Stimulated activated naive B cell treated with anti-CD40 and anti-IgM and Interleukin-4, amounts not matched to agents 10 μg/mL and 1 μg/mL and 100 μg/mL, for 72 hours (primary cell): ENCODE measurements around the gene CSTPP1.
"Not testable (repeated sequence)": the region's sequence is repeated elsewhere in the genome, so short reads cannot be mapped to it uniquely, and the experiment has no call there.

ENCODE experiments used
- ATAC-seq, 2 donors: fragments of 150-1000 bp; cut with Tn5 transposase; replicated peaks; 2 replicates each; pipeline ENCODE4 v1.10.0; 2021; ENCODE audit warnings: moderate library complexity in 1 of 2
- DNase-seq: peaks from one replicate; pipeline ENCODE4 v3.0.0; 2021
- H3K27ac Mint-ChIP-seq: one replicate; pipeline ENCODE4 v1.8.0; 2022; ENCODE audit warnings: mild to moderate bottlenecking, mixed read lengths
- H3K27me3 Mint-ChIP-seq, 2 donors: one replicate each; pipeline ENCODE4 v1.8.0; 2022; ENCODE audit warnings: mixed read lengths in 2 of 2
- H3K36me3 Mint-ChIP-seq, 2 donors: one replicate each; pipeline ENCODE4 v1.8.0; 2022; ENCODE audit warnings: mixed read lengths in 2 of 2, mild to moderate bottlenecking in 1 of 2
- H3K4me1 Mint-ChIP-seq, 2 donors: one replicate each; pipeline ENCODE4 v1.8.0; 2022; ENCODE audit warnings: mixed read lengths in 2 of 2, mild to moderate bottlenecking in 1 of 2
- H3K4me3 Mint-ChIP-seq, 2 donors: one replicate each; pipeline ENCODE4 v1.8.0; 2022; ENCODE audit warnings: mild to moderate bottlenecking in 2 of 2, mixed read lengths in 2 of 2, moderate library complexity in 1 of 2
- H3K9me3 Mint-ChIP-seq, 2 donors: one replicate each; pipeline ENCODE4 v1.8.0; 2022; ENCODE audit warnings: mixed read lengths in 2 of 2, mild to moderate bottlenecking in 1 of 2

Gene CSTPP1

DNA sequence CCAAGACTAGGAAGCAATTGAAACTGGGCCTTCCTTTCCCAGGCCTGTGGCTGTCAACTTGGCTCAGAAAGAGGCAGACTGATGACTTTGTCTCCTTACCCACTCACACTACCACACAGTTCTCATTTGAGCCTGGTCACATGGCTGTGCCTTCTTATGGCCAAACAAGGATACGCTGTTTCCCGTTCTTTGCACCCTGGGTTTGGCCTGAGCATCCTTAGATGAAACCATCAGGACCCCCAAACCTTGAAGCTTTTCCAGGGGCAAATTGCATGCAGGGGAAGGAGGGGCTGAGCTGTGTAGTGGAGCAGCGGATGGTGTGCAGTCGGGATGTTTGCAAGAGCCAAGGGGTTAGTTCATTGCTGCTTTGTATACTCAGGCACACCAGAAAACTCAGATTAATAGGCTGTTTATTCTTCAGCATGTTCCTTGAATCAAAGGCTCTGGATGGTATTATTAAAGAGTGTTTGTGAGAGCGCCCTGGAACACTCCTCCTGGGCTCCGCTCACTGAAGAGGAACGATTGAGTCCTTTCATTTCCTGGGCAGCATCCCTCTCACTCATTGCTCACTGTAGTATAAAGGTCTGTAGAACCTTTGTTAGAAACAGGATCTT is 170.3 kb downstream of the CSTPP1 start:
- no peak for ATAC-seq
- no peak overlapping the region for H3K27ac Mint-ChIP-seq
- H3K4me3 Mint-ChIP-seq = no peak overlapping the region

DNA sequence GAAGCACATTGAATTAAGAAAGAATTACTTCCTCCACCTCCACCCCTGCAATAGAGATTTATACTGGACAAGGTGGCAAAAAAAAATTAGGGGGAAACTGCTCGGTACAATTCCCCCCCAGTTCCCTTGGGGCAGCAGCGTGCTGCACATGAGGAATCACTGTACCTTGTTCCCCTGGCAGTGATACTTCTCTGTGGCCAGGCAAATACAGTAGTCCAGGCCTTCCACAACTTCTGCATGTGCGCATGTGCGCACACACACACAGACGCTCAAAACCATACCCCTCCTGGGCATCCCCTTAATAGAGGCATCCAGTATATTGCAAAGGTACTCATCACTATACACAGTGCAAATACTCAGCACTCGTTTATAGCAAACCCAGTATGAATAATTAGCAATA is 171.2 kb downstream of the CSTPP1 start:
- H3K4me3 Mint-ChIP-seq = no peak overlapping the region

More for the DNA sequence above, 170.3 kb downstream of the CSTPP1 start:
- peaks cover 0 to 14% of the 10 kb centered on the region in 2 donors for H3K36me3 Mint-ChIP-seq
- no peaks in the 10 kb centered on the region for H3K9me3 Mint-ChIP-seq
- H3K4me1 Mint-ChIP-seq = peaks cover 20 to 31% of the 10 kb centered on the region in 2 donors
- no peak for DNase-seq
- H3K27me3 Mint-ChIP-seq = no peaks in the 10 kb centered on the region

DNA sequence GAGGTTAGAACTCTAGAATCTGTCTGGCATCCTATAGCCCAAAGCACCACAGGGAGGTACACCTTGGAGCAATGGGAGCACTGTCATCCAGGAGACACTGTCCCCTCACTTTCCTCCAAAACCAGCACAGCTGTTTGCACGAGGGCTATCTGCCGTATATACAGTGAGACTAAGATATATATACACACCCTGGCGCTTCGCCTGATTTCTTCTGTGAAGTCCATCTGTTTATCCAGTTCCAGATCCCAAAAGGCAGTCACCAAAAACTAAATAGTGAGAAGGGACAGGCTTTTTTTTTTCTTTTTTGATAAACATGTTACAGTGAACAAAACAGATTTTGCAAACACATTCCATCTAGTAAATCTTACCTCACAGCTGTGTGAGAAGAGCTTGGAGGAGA is 171.7 kb downstream of the CSTPP1 start:
- peaks cover 20 to 34% of the 10 kb centered on the region in 2 donors for H3K4me1 Mint-ChIP-seq
- H3K4me3 Mint-ChIP-seq = no peak overlapping the region
- no peak overlapping the region for H3K27ac Mint-ChIP-seq
- H3K27me3 Mint-ChIP-seq = no peaks in the 10 kb centered on the region
- no peak for ATAC-seq
- DNase-seq = no peak
- H3K36me3 Mint-ChIP-seq = peaks cover 0 to 14% of the 10 kb centered on the region in 2 donors
- H3K9me3 Mint-ChIP-seq = no peaks in the 10 kb centered on the region

More for the DNA sequence above, 171.2 kb downstream of the CSTPP1 start:
- Mint-ChIP-seq H3K4me1 (peaks cover 20 to 34% of the 10 kb centered on the region in 2 donors), H3K27me3 (no peaks in the 10 kb centered on the region), H3K9me3 (no peaks in the 10 kb centered on the region), H3K27ac (no peak overlapping the region), H3K36me3 (peaks cover 0 to 14% of the 10 kb centered on the region in 2 donors)
- ATAC-seq = peak; percentile 21 to 36
- peak; percentile 3 for DNase-seq

DNA sequence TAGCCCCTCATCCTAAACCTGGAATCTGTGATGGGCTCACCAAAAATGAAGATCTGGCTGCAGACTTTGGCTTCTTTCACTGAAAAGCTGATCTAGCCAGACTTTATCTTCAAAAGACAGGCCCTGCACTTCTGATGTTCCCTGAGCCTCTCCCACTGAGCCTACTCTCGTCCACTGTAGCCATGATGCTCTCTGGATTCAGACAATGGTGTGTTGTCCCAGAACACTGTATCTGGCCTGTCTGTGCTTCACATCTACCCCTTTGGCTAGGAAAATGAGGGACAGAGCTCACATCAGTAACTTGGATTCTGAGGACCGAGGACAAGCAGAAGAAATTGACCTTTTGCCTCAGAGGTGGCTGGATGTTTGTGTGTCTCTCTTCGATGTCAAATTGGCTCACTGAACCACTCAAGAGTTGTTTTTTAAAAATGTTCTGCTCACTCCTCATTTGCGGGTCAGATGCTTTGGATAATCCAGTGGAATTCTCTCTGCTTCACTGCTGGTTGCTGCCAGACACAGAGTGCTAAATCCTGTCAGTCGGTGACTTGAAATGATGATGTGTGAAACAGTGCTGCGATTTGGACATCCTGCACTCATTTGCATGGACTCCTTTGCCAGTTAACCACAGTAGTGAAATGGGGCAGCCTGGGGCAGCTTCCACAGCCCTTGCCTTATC is 172.6 kb downstream of the CSTPP1 start:
- no peak overlapping the region for H3K27ac Mint-ChIP-seq
- no peak overlapping the region for H3K4me3 Mint-ChIP-seq
- DNase-seq = no peak
- peaks cover 0 to 14% of the 10 kb centered on the region in 2 donors for H3K36me3 Mint-ChIP-seq
- no peaks in the 10 kb centered on the region for H3K27me3 Mint-ChIP-seq
- H3K9me3 Mint-ChIP-seq = no peaks in the 10 kb centered on the region
- ATAC-seq = no peak
- peaks cover 20 to 34% of the 10 kb centered on the region in 2 donors for H3K4me1 Mint-ChIP-seq

DNA sequence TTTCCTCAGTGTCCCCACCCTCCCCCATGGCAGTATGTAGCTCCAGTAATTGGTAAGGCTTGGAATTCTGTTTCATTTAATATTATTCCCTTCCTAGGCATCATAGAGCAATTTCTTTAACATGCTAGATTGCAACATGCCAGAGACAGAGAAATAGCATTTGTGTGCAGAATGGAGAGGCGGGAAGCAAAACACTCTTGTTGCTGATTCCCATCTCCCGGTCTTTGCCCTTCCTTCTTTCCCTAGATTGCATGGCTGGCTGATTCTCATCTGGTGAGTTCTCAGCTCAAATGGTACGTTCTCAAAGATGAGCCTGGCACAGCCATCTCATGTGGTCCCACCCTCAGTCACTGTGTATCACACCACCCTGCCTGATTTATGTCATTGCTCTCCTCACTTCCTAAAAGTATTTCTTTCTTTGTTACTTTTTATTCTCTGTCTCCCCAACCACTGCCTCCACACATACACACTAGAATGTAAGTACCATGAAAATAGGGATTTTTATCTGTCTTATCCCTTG is 173.2 kb downstream of the CSTPP1 start:
- no peak overlapping the region for H3K4me3 Mint-ChIP-seq
- no peaks in the 10 kb centered on the region for H3K27me3 Mint-ChIP-seq

DNA sequence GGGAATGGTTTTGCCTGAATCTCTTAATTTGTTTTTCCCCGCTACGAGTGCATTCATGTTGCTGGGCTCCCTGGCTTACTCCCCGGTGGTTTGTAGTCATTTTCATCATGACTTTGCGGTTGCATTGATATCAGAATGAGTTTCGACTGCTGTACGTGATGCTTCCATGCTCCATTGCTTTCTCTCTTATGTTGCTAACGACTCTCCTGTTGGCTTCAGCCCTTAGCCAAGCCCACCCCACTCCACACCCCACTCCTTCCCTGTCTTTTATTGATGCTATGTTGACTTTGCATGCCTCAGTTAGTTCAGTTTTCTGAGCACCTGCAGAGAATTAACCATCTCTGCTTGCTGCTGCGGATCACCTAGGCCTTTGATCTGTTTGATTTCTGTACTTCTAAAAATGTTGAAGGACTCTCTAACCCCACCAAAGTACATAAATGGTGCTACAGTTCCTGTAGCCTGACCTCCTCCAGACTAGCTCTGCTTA is 174.8 kb downstream of the CSTPP1 start:
- peaks cover 18 to 34% of the 10 kb centered on the region in 2 donors for H3K4me1 Mint-ChIP-seq
- H3K9me3 Mint-ChIP-seq = no peaks in the 10 kb centered on the region
- peak; percentile 14 for DNase-seq
- peaks cover 0 to 16% of the 10 kb centered on the region in 2 donors for H3K36me3 Mint-ChIP-seq
- peak overlapping the region; percentile 56 for H3K27ac Mint-ChIP-seq
- H3K27me3 Mint-ChIP-seq = no peaks in the 10 kb centered on the region
- ATAC-seq = peak; percentile 87 to 92
- H3K4me3 Mint-ChIP-seq = no peak overlapping the region

More for the DNA sequence above, 173.2 kb downstream of the CSTPP1 start:
- Mint-ChIP-seq H3K27ac (peak overlapping the region; percentile 38), H3K4me1 (peaks cover 18 to 34% of the 10 kb centered on the region in 2 donors), H3K36me3 (peaks cover 0 to 11% of the 10 kb centered on the region in 2 donors), H3K9me3 (no peaks in the 10 kb centered on the region)
- DNase-seq (no peak), ATAC-seq (peak; percentile 42 to 53)

DNA sequence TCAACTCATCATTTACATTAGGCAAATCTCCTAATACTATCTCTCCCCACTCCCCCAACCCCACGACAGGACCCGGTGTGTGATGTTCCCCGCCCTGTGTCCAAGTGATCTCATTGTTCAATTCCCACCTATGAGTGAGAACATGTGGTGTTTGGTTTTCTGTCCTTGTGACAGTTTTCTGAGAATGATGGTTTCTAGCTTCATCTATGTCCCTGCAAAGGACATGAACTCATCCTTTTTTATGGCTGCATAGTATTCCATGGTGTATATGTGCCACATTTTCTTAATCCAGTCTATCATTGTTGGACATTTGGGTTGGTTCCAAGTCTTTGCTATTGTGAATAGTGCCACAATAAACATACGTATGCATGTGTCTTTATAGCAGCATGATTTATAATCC is 176.4 kb downstream of the CSTPP1 start:
- H3K27me3 Mint-ChIP-seq, ATAC-seq, H3K27ac Mint-ChIP-seq, DNase-seq, H3K4me3 Mint-ChIP-seq, H3K9me3 Mint-ChIP-seq: not testable (repeated sequence)
- Mint-ChIP-seq H3K36me3 (peaks cover 2 to 16% of the 10 kb centered on the region in 2 donors), H3K4me1 (peaks cover 11 to 20% of the 10 kb centered on the region in 2 donors)

DNA sequence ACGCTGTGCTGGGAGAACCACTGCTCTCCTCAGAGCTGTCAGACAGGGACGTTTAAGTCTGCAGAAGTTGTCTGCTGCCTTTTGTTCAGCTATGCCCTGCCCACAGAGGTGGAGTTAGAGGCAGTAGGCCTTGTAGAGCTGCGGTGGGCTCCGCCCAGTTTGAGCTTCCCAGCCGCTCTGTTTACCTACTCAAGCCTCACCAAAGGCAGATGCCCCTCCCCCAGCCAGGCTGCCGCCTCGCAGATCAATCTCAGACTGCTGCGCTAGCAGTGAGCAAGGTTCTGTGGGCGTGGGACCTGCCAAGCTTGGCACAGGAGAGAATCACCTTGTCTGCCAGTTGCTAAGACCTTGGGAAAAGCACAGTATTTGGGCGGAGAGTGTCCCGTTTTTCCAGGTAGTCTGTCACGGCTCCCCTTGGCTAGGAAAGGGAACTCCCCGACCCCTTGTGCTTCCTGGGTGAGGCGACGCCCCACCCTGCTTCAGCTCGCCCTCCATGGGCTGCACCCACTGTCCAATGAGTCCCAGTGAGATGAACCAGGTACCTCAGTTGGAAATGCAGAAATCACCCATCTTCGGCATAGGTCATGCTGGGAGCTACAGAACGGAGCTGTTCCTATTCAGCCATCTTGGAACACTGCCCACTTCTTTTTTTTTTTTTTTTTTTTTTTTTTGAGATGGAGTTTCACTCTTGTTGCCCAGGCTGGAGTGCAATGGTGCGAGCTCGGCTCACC is 182.6 kb downstream of the CSTPP1 start:
- DNase-seq = not testable (repeated sequence)

DNA sequence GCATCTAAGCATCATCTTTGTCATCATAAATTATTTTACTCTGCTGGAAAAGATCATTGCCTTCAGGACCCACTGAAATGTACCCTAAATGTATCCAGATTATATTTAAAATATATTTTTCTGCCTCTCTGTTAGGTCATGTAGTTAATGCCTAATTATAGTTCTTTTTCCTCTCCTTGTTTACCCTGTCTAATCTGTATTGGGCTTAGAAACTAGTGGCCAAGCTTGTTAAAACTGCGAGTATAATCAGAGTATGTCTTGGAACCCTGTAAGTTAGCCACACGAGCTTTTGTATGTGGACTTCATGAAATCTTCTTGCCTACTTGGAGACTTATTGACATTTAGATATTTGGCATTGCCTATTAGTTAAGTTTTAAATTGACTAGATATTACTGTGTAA is 184.5 kb downstream of the CSTPP1 start:
- H3K4me1 Mint-ChIP-seq = no peaks in the 10 kb centered on the region
- no peaks in the 10 kb centered on the region for H3K9me3 Mint-ChIP-seq
- peaks cover 0 to 2% of the 10 kb centered on the region in 2 donors for H3K36me3 Mint-ChIP-seq
- H3K27ac Mint-ChIP-seq = no peak overlapping the region
- no peaks in the 10 kb centered on the region for H3K27me3 Mint-ChIP-seq
- no peak for DNase-seq
- ATAC-seq = no peak
- no peak overlapping the region for H3K4me3 Mint-ChIP-seq

More for the DNA sequence above, 182.6 kb downstream of the CSTPP1 start:
- ATAC-seq, H3K36me3 Mint-ChIP-seq, H3K27me3 Mint-ChIP-seq, H3K27ac Mint-ChIP-seq, H3K4me1 Mint-ChIP-seq, H3K9me3 Mint-ChIP-seq, H3K4me3 Mint-ChIP-seq: not testable (repeated sequence)

DNA sequence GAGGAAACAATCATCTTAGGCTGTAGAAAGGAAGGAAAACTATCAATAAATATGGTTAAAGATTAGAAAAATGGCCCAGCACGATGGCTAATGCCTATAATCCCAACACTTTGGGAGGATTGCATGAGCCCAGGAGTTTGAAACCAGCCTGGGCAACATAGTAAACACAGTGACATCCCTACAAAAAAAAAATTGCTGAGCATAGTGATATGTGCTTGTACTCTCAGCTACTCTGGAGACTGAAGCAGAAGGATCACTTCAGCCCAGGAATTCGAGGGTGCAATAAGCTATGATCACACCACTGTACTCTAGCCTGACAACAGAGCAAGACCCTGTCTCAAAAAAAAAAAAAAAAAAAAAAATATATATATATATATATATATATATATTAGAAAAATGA is 185.2 kb downstream of the CSTPP1 start:
- Mint-ChIP-seq H3K36me3 (peaks cover 0 to 2% of the 10 kb centered on the region in 2 donors), H3K4me3 (no peak overlapping the region), H3K27me3 (no peaks in the 10 kb centered on the region), H3K4me1 (no peaks in the 10 kb centered on the region), H3K27ac (no peak overlapping the region), H3K9me3 (no peaks in the 10 kb centered on the region)
- ATAC-seq (no peak), DNase-seq (no peak)

DNA sequence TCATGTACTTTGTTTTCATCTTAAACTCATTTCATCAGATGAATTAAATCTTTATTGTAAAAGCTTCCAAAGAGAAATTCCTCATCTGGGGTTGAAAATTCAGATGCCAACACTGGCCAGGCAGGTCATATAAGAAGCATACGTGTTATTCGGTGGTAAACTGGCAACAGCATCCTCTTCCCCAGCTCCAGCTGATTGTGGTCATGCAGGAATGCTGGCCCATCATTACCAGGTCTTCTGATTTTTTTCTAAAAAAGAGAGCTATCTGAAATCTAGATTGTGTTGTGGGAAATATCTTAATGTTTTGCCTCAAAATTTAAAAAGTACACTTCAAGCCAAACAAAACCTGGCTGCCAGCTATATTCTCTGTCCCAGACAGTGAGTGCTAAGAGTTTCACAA is 186.5 kb downstream of the CSTPP1 start:
- Mint-ChIP-seq H3K27ac (no peak overlapping the region), H3K27me3 (no peaks in the 10 kb centered on the region), H3K4me3 (no peak overlapping the region), H3K4me1 (no peaks in the 10 kb centered on the region), H3K9me3 (no peaks in the 10 kb centered on the region), H3K36me3 (no peaks in the 10 kb centered on the region)
- ATAC-seq (no peak), DNase-seq (no peak)

DNA sequence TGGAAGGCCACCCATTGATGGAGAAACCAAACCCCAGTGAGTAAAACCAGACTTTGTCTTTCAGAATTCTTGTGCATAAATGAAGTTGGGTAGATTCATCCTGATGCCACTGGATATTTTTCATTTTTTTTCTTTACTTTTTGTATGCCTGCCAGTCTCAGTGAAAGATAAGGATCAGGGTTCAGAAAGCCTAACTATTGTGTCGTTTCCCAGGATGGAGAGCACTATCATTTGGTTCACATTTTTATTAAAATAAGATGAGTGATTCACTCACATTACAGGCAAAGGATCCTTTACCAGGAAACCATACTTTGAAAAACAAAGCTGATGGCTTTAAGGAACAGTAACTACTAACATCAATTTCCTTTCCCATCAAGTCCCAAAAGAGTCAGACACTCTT is 188.1 kb downstream of the CSTPP1 start:
- Mint-ChIP-seq H3K36me3 (no peaks in the 10 kb centered on the region), H3K27me3 (no peaks in the 10 kb centered on the region), H3K4me1 (no peaks in the 10 kb centered on the region), H3K27ac (peak overlapping the region; percentile 73), H3K4me3 (no peak overlapping the region), H3K9me3 (no peaks in the 10 kb centered on the region)
- DNase-seq (no peak), ATAC-seq (no peak)

DNA sequence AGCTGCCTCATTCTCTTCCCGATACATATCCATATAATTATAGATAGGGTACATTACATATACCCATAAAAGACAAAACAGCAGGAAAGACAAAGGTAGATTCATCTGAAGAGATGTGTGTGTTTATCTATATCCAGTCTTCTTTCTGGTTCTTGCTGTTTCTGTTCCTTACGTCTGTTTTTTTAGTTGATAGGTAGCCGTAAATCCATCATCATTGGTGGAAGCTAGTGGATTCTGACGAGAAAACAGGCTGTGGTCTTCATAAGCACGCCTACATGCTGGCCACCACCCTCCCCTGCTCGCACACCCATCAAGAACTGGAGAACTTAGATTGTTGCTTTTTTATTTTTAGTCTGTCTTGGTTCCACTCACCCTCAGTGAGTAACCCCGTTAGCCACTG is 188.5 kb downstream of the CSTPP1 start:
- no peaks in the 10 kb centered on the region for H3K27me3 Mint-ChIP-seq
- ATAC-seq (no peak), DNase-seq (no peak)
- H3K27ac Mint-ChIP-seq = peak overlapping the region; percentile 73
- no peak overlapping the region for H3K4me3 Mint-ChIP-seq
- H3K9me3 Mint-ChIP-seq = no peaks in the 10 kb centered on the region
- H3K36me3 Mint-ChIP-seq = no peaks in the 10 kb centered on the region
- no peaks in the 10 kb centered on the region for H3K4me1 Mint-ChIP-seq

DNA sequence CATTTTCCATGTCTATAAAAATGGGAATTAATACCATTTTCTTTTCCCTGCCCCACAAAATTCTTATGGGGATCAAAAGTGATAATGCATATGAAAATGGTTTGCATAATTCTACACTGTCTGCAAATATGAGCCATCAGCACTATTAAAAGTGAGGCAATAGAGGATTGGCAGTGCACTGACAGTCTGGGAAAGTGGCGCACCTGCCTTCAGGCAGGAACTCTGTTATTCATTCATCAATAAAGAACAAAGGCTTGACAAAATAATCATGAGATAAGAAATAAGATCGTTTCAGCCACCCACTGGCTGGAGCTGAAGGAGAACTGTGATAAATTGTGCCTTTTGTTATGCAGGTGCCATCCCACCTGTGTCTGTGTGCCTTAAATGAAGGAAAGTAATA is 190.7 kb downstream of the CSTPP1 start:
- H3K27me3 Mint-ChIP-seq = no peaks in the 10 kb centered on the region
- H3K9me3 Mint-ChIP-seq = no peaks in the 10 kb centered on the region
- peaks cover 0 to 3% of the 10 kb centered on the region in 2 donors for H3K36me3 Mint-ChIP-seq
- H3K27ac Mint-ChIP-seq = no peak overlapping the region
- ATAC-seq (no peak), DNase-seq (no peak)
- H3K4me3 Mint-ChIP-seq = no peak overlapping the region
- no peaks in the 10 kb centered on the region for H3K4me1 Mint-ChIP-seq
